NCI-H2081 treated with DMSO at 0.1 percent for 48 hours (cell line): ENCODE results near the gene UBE2E1.
"Not testable (repeated sequence)": the region's sequence is repeated elsewhere in the genome, so short reads cannot be mapped to it uniquely, and the experiment has no call there.

Source experiments
- DNase-seq: peaks from one replicate; lab custom pipeline; 2025; lab: John Stamatoyannopoulos, UW

The UBE2E1 gene

DNA sequence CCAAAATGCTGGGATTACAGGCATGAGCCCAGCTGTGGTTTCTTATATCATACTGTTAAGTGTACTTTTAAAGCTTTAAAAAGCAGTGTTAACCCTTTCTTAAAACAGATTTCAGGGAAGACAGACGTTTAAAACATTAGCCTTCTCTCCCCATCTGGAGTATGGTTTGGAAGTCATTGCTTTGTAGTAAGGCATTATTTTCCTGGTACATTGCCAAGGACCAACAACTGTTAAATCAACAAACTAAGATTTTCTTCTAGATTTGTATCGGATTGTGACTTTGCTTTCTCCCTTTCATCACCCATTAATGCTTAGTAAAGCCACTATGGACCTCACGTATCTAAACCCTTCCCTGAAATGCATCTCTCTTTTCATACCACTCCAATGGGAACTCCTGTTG is 50.5 kb downstream of the UBE2E1 start:
- no peak for DNase-seq

GRCh38 chr3:23859012-23859743 is 53.4 kb downstream of the UBE2E1 start:
- no peak for DNase-seq

DNA sequence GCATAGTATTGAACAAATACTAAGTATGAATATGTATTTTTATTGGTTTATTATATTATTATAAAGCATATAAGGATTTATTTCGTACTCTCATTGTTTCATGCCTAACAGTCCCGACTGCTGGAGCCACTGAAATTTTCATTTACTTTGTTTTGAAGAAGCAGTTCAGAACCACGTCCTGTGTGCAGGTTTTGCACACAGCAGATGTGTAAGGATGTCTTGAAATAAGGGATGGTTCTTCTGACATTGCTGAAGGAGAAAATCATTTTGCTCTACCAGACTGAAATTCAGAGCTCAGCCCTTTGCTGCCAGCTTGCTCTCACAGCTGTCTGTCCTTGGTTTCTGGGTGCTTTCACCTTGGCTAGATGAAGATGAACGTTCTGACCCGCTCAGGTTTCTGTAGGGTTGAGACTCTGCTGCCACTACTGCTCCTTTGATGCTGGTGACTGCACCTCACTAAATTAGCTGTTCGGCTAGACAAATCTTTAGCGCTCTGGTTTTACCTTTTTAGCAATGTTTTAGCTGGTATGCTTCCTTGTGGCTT is 54.2 kb downstream of the UBE2E1 start:
- DNase-seq, result no peak

GRCh38 chr3:23861689-23862088 is 55.9 kb downstream of the UBE2E1 start:
- no peak for DNase-seq

DNA sequence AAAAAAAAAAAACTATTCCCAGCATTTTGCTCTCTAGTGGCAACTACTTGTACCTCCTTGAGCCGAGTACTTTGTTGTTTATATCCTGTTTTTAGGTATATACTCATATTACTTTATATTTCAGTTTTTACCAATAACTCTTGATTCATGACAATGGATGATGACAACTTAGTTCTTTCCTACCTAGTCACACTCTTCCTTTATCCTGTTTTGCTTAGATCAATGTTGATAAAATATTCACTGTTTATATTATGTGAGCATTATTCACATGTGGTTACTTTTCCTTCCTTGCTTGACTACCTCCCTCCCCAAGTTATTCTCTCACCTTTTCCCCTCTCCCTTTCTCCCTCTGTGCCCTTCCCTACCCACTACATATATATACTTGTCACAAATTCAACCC is 57.3 kb downstream of the UBE2E1 start:
- no peak for DNase-seq

GRCh38 chr3:23864931-23865330 is 59.2 kb downstream of the UBE2E1 start:
- DNase-seq, result no peak

DNA sequence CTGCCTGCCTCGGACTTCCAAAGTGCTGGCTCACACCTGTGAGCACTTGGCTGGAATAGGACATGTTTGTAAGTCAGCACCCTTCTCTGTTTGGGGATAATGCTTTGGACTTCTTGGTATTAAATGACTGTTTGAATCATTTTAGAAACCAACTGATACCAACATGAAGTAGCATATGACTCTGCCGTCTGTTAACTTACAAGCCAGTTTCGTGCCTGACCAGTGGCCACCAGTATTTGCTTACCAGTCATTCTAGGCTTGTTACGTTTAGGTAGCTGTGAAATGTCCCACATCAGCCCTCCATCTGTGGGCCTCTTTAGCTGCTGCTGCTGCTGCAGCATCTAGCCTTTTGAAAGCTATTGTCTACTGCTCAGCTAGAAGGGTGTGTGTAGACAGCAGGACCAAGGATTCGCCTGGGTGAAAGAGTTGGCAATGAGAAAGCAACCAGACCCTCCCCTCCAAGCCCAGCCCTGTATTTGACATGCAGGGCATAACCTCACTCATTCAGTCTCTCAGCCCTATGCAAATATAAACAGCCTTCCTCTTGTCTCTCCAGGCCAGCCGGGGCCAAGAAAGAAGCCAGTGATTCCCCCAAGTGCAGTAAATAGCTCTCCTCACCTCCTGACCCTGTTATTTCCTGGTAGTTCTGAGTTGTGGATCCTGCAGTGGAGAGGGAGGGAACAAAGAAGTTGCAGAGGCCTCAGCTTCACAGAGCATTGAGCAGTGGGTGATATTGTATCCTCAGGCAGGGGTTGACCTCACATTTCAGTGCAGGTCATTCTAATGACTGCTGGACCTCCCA is 60.0 kb downstream of the UBE2E1 start:
- DNase-seq, result no peak

DNA sequence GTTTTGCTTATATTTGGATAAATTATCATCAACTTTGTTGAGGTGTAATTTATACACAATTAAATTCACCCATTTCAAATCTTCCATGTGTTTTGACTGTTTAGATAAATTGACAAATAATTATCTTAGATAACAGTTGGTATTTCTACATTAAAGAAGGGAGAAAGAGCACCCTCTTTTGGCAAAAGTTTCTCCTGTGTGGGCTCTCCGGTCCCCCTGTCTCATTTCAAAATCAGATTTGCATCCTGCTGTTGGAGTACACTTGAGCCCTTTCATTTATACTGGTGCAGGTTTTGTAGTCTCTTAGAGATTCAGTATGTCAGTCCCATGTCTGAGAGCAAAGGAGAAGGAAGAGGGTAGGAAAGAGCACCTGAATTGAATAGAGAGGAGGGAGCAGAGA is 61.6 kb downstream of the UBE2E1 start:
- no peak for DNase-seq

- no peak for DNase-seq
Measured at GRCh38 chr3:23867838-23868237, 62.1 kb downstream of the UBE2E1 start.

DNA sequence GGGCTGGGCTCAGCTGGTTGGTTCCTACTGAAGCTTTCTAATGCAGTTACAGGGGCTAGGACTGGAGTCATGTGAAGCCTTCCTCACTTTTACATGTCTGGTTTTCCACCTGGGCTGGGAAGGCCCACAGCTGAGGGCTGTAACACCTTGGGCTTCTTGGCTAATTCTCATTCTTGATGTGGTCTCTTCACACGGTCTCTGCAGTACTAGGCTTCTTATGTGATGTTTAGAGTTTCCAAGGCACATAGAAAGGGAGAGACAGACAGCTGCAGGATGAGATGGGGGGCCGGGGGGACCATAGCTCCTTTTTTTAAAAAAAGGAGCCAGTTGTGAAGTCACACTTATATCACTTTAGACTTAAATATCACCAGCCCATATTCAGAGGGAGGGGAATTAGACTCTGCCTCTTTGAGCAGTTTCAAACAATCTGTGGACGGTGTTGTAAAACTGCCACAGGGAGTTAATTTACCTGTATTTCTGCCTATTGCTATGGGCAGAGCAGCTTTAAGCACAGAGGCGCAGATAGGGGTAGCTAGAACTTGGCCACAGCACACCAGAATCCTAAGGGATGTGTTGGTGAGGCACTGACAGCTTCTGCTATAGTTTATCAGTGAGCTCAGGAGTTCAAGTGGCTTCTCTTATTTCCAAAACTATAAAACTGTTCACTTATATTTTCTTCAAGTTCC is 64.4 kb downstream of the UBE2E1 start:
- DNase-seq, result no peak

- not testable (repeated sequence) for DNase-seq
Measured at GRCh38 chr3:23870663-23871043, 64.9 kb downstream of the UBE2E1 start.

DNA sequence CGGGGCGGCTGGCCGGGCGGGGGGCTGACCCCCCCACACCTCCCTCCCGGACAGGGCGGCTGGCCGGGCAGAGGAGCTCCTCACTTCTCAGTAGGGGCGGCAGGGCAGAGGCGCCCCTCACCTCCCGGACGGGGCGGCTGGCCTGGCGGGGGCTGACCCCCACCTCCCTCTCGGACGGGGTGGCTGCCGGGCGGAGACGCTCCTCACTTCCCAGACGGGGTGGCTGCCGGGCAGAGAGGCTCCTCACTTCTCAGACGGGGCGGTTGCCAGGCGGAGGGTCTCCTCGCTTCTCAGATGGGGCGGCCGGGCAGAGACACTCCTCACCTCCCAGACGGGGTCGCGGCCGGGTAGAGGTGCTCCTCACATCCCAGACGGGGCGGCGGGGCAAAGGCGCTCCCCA is 65.6 kb downstream of the UBE2E1 start:
- not testable (repeated sequence) for DNase-seq

DNA sequence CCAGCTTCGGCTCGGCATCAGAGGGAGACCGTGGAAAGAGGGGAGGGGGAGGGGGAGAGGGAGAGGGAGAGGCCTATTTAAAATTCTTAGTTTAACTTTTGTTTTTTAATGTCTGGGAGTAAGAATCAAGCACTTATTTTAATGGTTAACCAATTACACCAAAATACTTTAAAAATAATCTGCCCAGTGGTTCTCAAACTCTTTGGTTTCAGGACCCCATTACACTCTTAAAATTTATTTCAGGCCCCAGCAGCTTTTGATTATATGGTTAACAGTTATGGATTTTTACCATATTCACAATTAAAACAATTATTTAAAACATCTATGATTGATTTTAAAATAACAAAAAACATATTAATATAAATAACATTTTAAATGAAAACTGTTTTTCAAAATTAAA is 66.6 kb downstream of the UBE2E1 start:
- no peak for DNase-seq

DNA sequence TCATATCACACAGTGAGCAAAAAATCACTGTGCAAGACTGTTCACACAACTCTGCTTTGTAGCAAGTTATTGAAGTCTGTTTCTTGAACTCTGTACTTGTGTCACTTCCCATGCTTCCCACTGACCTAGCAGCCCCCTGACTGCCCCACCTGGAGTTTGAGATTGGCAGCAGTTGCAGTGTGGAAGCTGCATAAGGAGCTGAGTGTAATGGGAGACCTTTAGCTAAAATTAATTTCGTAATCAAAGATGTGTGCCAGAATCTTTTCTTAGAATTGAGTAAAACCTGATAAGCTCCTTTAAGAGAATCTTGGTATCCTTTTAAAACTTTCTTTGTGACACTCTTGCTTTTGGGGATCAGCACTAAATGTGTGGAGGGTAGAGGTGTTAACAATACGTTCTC is 68.2 kb downstream of the UBE2E1 start:
- DNase-seq, result no peak

DNA sequence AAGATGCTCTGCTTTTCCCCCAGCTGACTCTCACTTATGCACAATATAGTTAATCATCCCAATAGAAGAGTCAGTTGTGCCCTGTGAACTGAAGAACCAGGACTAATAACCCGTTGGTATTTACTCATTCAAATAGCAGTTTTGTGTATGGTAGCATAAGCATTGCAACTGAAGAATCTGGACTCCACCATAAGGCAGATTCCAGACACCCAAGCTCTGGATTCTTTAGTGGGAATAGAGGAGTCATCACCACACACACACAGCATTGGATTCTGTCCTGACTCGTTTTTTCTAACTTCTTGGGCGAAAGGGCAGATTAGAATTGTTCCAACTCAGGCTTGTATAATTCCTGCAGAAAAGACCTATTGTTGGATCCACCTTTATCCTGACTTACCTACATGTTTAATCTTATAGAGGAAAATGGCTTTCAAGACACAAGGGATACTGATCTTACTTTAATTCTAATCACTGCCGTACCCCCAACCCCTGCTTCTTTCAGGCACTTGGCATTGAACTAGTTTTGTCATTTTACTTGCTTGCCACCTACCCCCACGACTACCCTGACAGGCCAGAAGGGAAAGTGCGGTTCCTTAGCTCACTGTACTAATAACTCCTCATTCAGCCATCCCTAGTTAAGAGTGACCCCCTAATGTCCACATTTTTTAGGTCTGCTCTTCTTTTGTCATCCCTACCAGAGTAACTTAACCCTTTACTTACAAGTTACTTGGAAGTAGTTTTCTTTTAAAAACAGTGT is 68.8 kb downstream of the UBE2E1 start:
- no peak for DNase-seq

DNA sequence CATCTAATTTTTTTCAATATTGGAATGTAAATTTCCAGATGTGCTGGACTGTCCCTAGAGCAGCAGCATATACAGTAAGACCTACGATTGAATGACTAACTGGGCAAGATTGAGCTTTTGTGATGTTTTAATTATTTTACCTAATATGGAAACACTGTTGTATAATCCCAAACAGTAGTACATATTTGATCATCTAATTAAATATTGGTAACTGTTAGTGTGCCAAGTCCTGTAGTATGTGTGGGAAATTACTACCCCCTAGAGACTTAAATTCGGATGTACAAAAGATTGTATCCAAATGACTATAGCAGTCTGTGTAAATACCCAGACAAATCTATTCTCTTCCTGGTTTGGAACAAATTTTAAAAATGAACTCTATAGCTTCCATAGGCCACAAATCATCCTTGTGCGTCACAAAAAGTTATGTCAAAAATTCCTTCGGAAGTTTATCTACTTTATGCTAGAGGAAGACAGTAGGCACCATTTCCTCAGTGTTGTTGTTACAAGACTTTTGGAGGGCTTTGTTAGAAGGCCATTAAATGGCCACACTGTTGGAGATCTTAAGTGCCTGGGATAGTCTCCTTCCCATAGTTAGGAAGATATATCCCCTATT is 69.5 kb downstream of the UBE2E1 start:
- no peak for DNase-seq

DNA sequence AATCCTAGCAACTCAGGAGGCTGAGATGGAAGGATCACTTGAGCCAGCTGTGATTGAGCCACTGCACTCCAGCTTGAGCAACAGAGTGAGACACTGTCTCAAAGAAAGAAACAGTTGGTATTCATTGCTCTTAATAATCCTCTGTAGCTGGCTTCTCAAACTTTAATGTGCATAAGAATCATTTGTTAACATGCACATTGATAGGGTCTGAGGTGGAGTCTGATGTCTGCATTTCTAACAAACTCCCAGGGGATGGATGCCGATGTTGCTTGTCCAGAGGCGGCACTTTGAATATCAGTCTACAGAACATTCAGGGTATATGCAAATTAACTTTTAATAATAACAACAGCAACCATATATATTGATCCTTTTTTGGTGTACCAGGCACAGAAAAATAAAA is 71.2 kb downstream of the UBE2E1 start:
- no peak for DNase-seq

DNA sequence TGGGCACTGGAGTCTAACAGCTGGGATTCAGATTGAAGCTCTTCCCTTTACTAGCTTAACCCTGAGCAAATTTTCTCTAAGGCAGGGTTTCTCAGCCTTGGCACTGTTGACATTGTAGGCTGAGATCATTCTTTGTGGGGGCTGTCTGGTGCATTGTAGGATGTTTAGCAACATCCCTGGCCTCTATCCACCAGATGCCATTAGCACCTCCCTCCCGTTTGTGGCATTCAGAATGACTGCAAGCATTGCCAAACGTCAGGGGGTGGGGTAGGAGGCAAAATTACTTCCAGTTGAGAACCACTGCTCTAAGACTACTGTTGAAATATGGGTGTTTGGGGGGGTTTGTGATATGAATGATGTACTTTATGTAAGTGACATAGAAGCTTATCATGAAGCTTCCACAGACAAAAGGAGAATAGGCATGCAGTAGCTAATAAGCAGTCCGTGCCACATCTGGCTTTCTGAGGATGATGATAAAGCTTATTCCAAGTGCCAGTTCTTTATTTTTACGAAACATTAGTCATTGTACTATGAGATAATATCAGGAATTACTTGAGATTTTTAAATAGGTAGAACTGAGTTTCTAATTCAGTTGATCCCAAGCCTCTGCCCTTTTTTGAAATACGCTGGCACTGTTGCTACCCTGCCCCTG is 71.7 kb downstream of the UBE2E1 start:
- DNase-seq, result no peak

- no peak for DNase-seq
Measured at GRCh38 chr3:23879485-23879884, 73.7 kb downstream of the UBE2E1 start.

- DNase-seq, result no peak
Measured at GRCh38 chr3:23880703-23881339, 75.1 kb downstream of the UBE2E1 start.

DNA sequence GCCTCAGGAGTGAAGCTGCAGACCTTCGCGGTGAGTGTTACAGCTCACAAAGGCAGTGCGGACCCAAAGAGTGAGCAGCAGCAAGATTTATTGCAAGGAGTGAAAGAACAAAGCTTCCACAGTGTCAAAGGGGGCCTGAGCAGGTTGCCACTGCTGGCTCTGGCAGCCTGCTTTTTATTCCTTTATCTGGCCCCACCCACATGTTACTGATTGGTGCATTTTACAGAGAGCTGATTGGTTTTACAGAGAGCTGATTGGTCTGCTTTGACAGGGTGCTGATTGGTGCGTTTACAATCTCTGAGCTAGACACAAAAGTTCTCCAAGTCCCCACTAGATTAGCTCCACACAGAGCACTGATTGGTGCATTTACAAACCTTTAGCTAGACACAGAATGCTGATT is 76.2 kb downstream of the UBE2E1 start:
- not testable (repeated sequence) for DNase-seq
